Naive thymus-derived CD4-positive, alpha-beta T cell (primary cell): ENCODE data around the gene KDELR3. TPM values are rescaled to one million over a fixed set of nuclear protein-coding genes. Genes with fewer than 3 reads are reported as not detected.

Experiments used
- ATAC-seq: fragments of 150-1000 bp; cut with Tn5 transposase; 2 replicates; pipeline ENCODE4 v1.10.0; 2021; ENCODE audit warnings: mild to moderate bottlenecking, moderate library complexity
- CTCF ChIA-PET: fragments of 350-600 bp; sonication (Branson Sonifier 250); formaldehyde crosslinking; loops from one replicate; lab custom pipeline; 2021; ENCODE audit warnings: antibody characterized with exemption; lab: Charles Lee
- POLR2A ChIA-PET: fragments of 350-600 bp; sonication (Branson Sonifier 250); formaldehyde crosslinking; loops from one replicate; lab custom pipeline; 2021; ENCODE audit warnings: antibody characterized with exemption, inconsistent platforms; lab: Charles Lee
- DNase-seq, 9 donors: peaks; one replicate each; pipeline versions ENCODE4 v3.0.0 to v3.0.0-alpha.2; 2020 to 2022; ENCODE audit warnings: mixed read lengths in 1 of 9
- H3K27ac ChIP-seq: one replicate; pipeline ENCODE4 v1.7.0; 2013; ENCODE audit warnings: mild to moderate bottlenecking, low read depth, low read length, moderate library complexity
- H3K27me3 ChIP-seq, 2 donors: one replicate each; pipeline ENCODE4 v1.7.0; 2013; ENCODE audit warnings: low read length in 2 of 2, mild to moderate bottlenecking in 2 of 2, moderate library complexity in 2 of 2; ENCODE audit not compliant: control insufficient read depth in 2 of 2, insufficient read depth in 2 of 2
- H3K36me3 ChIP-seq, 3 experiments: 1 replicate in 2 of 3; 2 replicates in 1 of 3; pipeline ENCODE4 v1.7.0; 2013; ENCODE audit warnings: low read length in 3 of 3, mild to moderate bottlenecking in 3 of 3, moderate library complexity in 1 of 3; ENCODE audit not compliant: insufficient read depth in 3 of 3, control insufficient read depth in 2 of 3
- H3K4me1 ChIP-seq, 2 donors: one replicate each; pipeline ENCODE4 v1.7.0; 2013; ENCODE audit warnings: low read length in 2 of 2, mild to moderate bottlenecking in 2 of 2, moderate library complexity in 1 of 2; ENCODE audit not compliant: control insufficient read depth in 2 of 2, insufficient read depth in 2 of 2
- H3K4me3 ChIP-seq: 2 replicates; pipeline ENCODE4 v1.7.0; 2013; ENCODE audit warnings: mild to moderate bottlenecking, low read length
- H3K9me3 ChIP-seq, 3 experiments: 1 replicate in 2 of 3; 2 replicates in 1 of 3; pipeline ENCODE4 v1.7.0; 2013; ENCODE audit warnings: low read length in 3 of 3; ENCODE audit not compliant: control insufficient read depth in 2 of 3
- H3K27ac Mint-ChIP-seq, 9 donors: one replicate each; pipeline ENCODE4 v1.8.0; 2020 to 2022; ENCODE audit warnings: mixed read lengths in 9 of 9, mild to moderate bottlenecking in 8 of 9, moderate library complexity in 5 of 9, inconsistent platforms in 2 of 9
- H3K27me3 Mint-ChIP-seq, 5 donors: one replicate each; pipeline ENCODE4 v1.8.0; 2021 to 2022; ENCODE audit warnings: mixed read lengths in 5 of 5, mild to moderate bottlenecking in 1 of 5
- H3K36me3 Mint-ChIP-seq, 5 donors: one replicate each; pipeline ENCODE4 v1.8.0; 2020 to 2022; ENCODE audit warnings: mixed read lengths in 5 of 5, mild to moderate bottlenecking in 3 of 5, inconsistent platforms in 1 of 5
- H3K4me1 Mint-ChIP-seq, 7 donors: one replicate each; pipeline ENCODE4 v1.8.0; 2020 to 2022; ENCODE audit warnings: mixed read lengths in 7 of 7, mild to moderate bottlenecking in 3 of 7, inconsistent platforms in 1 of 7
- H3K4me3 Mint-ChIP-seq, 10 donors: one replicate each; pipeline ENCODE4 v1.8.0; 2020 to 2022; ENCODE audit warnings: mild to moderate bottlenecking in 10 of 10, mixed read lengths in 10 of 10, moderate library complexity in 6 of 10, inconsistent platforms in 2 of 10
- H3K9me3 Mint-ChIP-seq, 11 donors: one replicate each; pipeline ENCODE4 v1.8.0; 2020 to 2022; ENCODE audit warnings: mixed read lengths in 11 of 11, mild to moderate bottlenecking in 4 of 11, inconsistent platforms in 1 of 11, moderate library complexity in 1 of 11
- intact Hi-C, 2 donors: fragments of 100-400 bp; cut with micrococcal nuclease; formaldehyde crosslinking; loops; one replicate each; pipeline ENCODE4 v1.15.1; 2023
- polyA plus RNA-seq, 2 donors: library from polyadenylated mRNA; unstranded; fragments of 300-500 nt; fragmentation: Illumina TruSeq; gene quantifications; one replicate each; pipeline ENCODE4 v1.2.3, GENCODE V29; 2021
- total RNA-seq, 6 experiments: library from RNA in 5 of 6; stranded (reverse) in 5 of 6; gene quantifications; 1 replicate in 5 of 6; 2 replicates in 1 of 6; pipeline ENCODE4 v1.2.3 and lab custom pipeline; 2021 to 2026

KDELR3 gene
- total and polyA plus RNA-seq, 7 experiments from 2014 or later: 0.80 TPM; not detected in 6

DNA sequence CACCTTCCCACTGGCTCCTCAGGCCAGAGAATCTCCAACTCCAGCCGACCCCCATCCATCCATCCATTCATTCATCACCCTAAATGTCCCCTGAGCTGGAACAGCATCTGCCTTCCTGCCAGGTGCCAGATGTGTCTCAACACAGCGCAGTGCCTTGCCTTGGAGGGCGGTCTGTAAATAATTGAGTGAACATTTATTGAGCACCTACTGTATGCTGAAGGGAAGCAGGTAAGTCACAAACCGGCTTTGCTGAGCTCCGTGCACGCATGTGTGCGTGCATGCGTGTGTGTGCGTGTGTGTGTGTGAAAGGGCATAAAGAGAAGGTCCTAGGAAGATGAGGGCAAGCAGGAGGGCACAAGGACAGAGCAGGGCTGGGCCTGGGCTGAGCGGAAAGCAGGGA lies 23.1 kb upstream of the KDELR3 start:
- Histone ChIP-seq H3K27me3 (no peaks in the 10 kb centered on the region), H3K4me1 (no peaks in the 10 kb centered on the region), H3K4me3 (no peak overlapping the region), H3K27ac (no peak overlapping the region), H3K9me3 (no peaks in the 10 kb centered on the region), H3K36me3 (no peaks in the 10 kb centered on the region)
- H3K9me3 Mint-ChIP-seq: peaks cover 0 to 3% (median 0%) of the 10 kb centered on the region in 11 donors
- H3K36me3 Mint-ChIP-seq: no peaks in the 10 kb centered on the region
- intact Hi-C loops: no loop called here
- H3K27ac Mint-ChIP-seq: no peak overlapping the region
- ChIA-PET CTCF (no interaction called here), POLR2A (no interaction called here)
- H3K4me1 Mint-ChIP-seq: no peaks in the 10 kb centered on the region
- DNase-seq (no peak), ATAC-seq (no peak)
- peaks cover 0 to 13% (median 4%) of the 10 kb centered on the region in 5 donors for H3K27me3 Mint-ChIP-seq
- no peak overlapping the region for H3K4me3 Mint-ChIP-seq

- H3K4me3 Mint-ChIP-seq: peak overlapping the region in 1 of 10 donors; percentile 19
- no peaks in the 10 kb centered on the region for H3K36me3 Mint-ChIP-seq
- H3K36me3 ChIP-seq: no peaks in the 10 kb centered on the region
- ChIA-PET CTCF (no interaction called here), POLR2A (no interaction called here)
- H3K27me3 ChIP-seq: no peaks in the 10 kb centered on the region
- intact Hi-C loops: no loop called here
- H3K4me1 ChIP-seq: no peaks in the 10 kb centered on the region
- no peak overlapping the region for H3K27ac ChIP-seq
- H3K27me3 Mint-ChIP-seq: peaks cover 6 to 22% (median 12%) of the 10 kb centered on the region in 5 donors
- no peaks in the 10 kb centered on the region for H3K4me1 Mint-ChIP-seq
- peaks cover 0 to 4% (median 0%) of the 10 kb centered on the region in 11 donors for H3K9me3 Mint-ChIP-seq
- H3K4me3 ChIP-seq: no peak overlapping the region
- H3K27ac Mint-ChIP-seq: no peak overlapping the region
- ATAC-seq (no peak), DNase-seq (no peak)
- H3K9me3 ChIP-seq: no peaks in the 10 kb centered on the region
Measured at GRCh38 chr22:38446018-38446601, 21.8 kb upstream of the KDELR3 start.

- POLR2A ChIA-PET: no interaction called here
- H3K4me1 Mint-ChIP-seq: peaks cover 0 to 3% (median under 1%) of the 10 kb centered on the region in 7 donors
- H3K9me3 Mint-ChIP-seq: peaks cover 0 to 4% (median 0%) of the 10 kb centered on the region in 11 donors
- peaks cover 0 to 6% of the 10 kb centered on the region in 2 donors for H3K27me3 ChIP-seq
- H3K4me3 ChIP-seq: no peak overlapping the region
- CTCF ChIA-PET: no interaction called here
- intact Hi-C loops: no loop called here
- no peaks in the 10 kb centered on the region for H3K36me3 Mint-ChIP-seq
- no peak overlapping the region for H3K27ac ChIP-seq
- H3K4me3 Mint-ChIP-seq: no peak overlapping the region
- peaks cover 0 to 3% of the 10 kb centered on the region in 2 donors for H3K4me1 ChIP-seq
- no peak for ATAC-seq
- H3K9me3 ChIP-seq: no peaks in the 10 kb centered on the region
- H3K36me3 ChIP-seq: no peaks in the 10 kb centered on the region
- peaks cover 24 to 41% (median 38%) of the 10 kb centered on the region in 5 donors for H3K27me3 Mint-ChIP-seq
- H3K27ac Mint-ChIP-seq: no peak overlapping the region
- no peak for DNase-seq
Measured at GRCh38 chr22:38448945-38449745, 18.8 kb upstream of the KDELR3 start.

DNA sequence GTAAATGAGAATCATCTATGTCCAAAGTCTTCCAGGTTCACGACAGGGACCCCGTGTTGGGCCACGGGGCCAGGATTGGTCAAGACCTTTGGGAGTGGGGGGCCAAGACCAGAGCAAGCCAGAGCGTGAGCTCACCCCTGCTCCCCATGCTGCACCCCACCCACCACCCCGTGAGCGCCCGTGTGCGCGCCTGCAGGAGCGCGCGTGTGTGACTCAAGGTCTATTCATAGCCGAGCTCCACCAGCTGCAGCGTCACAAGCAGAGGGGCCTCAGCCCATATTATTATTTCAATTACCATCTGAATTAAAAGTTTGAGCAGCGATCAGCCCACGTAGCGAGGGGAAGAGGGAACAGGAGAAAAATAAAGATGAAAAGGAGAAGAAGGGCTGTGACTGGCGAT lies 18.1 kb upstream of the KDELR3 start:
- peaks cover 0 to 7% of the 10 kb centered on the region in 2 donors for H3K27me3 ChIP-seq
- DNase-seq (no peak), ATAC-seq (no peak)
- H3K36me3 ChIP-seq: no peaks in the 10 kb centered on the region
- no peak overlapping the region for H3K27ac Mint-ChIP-seq
- peaks cover 0 to 3% (median 0%) of the 10 kb centered on the region in 5 donors for H3K36me3 Mint-ChIP-seq
- H3K4me3 ChIP-seq: no peak overlapping the region
- intact Hi-C loops: no loop called here
- no peak overlapping the region for H3K27ac ChIP-seq
- POLR2A ChIA-PET: no interaction called here
- peaks cover 0 to 3% (median 0%) of the 10 kb centered on the region in 11 donors for H3K9me3 Mint-ChIP-seq
- CTCF ChIA-PET: no interaction called here
- H3K4me1 ChIP-seq: peaks cover 0 to 5% of the 10 kb centered on the region in 2 donors
- H3K27me3 Mint-ChIP-seq: peaks cover 27 to 47% (median 42%) of the 10 kb centered on the region in 5 donors
- no peaks in the 10 kb centered on the region for H3K9me3 ChIP-seq
- no peak overlapping the region for H3K4me3 Mint-ChIP-seq
- H3K4me1 Mint-ChIP-seq: peaks cover 0 to 7% (median 5%) of the 10 kb centered on the region in 7 donors

- Histone ChIP-seq H3K4me3 (no peak overlapping the region), H3K9me3 (no peaks in the 10 kb centered on the region), H3K27ac (no peak overlapping the region), H3K27me3 (peaks cover 0 to 7% of the 10 kb centered on the region in 2 donors), H3K4me1 (peaks cover 0 to 5% of the 10 kb centered on the region in 2 donors), H3K36me3 (no peaks in the 10 kb centered on the region)
- Mint-ChIP-seq H3K27me3 (peaks cover 24 to 47% (median 40%) of the 10 kb centered on the region in 5 donors), H3K4me3 (no peak overlapping the region), H3K4me1 (peaks cover 0 to 7% (median 5%) of the 10 kb centered on the region in 7 donors), H3K9me3 (peaks cover 0 to 1% (median 0%) of the 10 kb centered on the region in 11 donors), H3K27ac (no peak overlapping the region), H3K36me3 (peaks cover 0 to 3% (median 0%) of the 10 kb centered on the region in 5 donors)
- POLR2A ChIA-PET: no interaction called here
- no peak for ATAC-seq
- intact Hi-C loops: no loop called here
- no peak for DNase-seq
- CTCF ChIA-PET: interaction anchor here (0.6 kb wide), 1 partner anchor 1461 kb away, joined by 3 read pairs; no protein-coding TSS in a partner anchor
Measured at GRCh38 chr22:38450234-38450797, 17.6 kb upstream of the KDELR3 start.

DNA sequence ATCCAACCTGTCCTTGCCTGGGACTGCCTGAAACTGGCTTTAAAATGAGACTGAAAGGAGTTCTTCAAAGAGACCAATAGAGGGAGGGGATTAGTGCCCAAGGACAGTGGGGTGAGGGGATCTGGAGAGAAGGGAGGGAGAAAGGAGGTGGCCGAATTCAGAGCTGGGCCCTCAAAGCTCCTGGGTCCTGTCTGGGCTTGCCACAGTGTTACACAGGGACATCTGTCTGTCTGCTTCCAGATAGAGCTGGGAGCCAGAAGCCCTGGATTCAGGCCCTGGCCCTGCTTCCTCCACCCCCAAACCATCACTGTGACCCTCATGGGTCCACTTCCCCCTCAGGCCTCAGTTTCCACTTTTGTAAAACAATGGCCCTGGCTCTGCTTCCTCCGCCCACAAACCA lies 16.5 kb upstream of the KDELR3 start:
- ATAC-seq (no peak), DNase-seq (no peak)
- H3K27me3 Mint-ChIP-seq: peaks cover 27 to 53% (median 43%) of the 10 kb centered on the region in 5 donors
- Histone ChIP-seq H3K4me1 (peaks cover 0 to 5% of the 10 kb centered on the region in 2 donors), H3K27me3 (peaks cover 0 to 10% of the 10 kb centered on the region in 2 donors), H3K9me3 (no peaks in the 10 kb centered on the region), H3K27ac (no peak overlapping the region), H3K4me3 (no peak overlapping the region), H3K36me3 (no peaks in the 10 kb centered on the region)
- intact Hi-C loops: no loop called here
- ChIA-PET POLR2A (no interaction called here), CTCF (no interaction called here)
- no peak overlapping the region for H3K4me3 Mint-ChIP-seq
- H3K36me3 Mint-ChIP-seq: peaks cover 0 to 3% (median 0%) of the 10 kb centered on the region in 5 donors
- H3K9me3 Mint-ChIP-seq: peaks cover 0 to 1% (median 0%) of the 10 kb centered on the region in 11 donors
- H3K4me1 Mint-ChIP-seq: peaks cover 1 to 10% (median 8%) of the 10 kb centered on the region in 7 donors
- H3K27ac Mint-ChIP-seq: peak overlapping the region in 1 of 9 donors; percentile 22
